AG04450 (cell line): Measurements from ENCODE around the gene SOWAHB. TPM values are rescaled to one million over a fixed set of nuclear protein-coding genes. Genes with fewer than 3 reads are reported as not detected.

Experiments used
- CTCF ChIA-PET: fragments of 300-600, 350-600 bp; formaldehyde crosslinking; extraction: SDS; loops from one replicate; lab custom pipeline; 2022; ENCODE audit warnings: antibody characterized with exemption, inconsistent platforms; lab: Charles Lee
- POLR2A ChIA-PET: fragments of 350-600 bp; formaldehyde crosslinking; extraction: SDS; loops from one replicate; lab custom pipeline; 2021; ENCODE audit warnings: antibody characterized with exemption, inconsistent platforms; lab: Yijun Ruan, JAX
- DNase-seq: peaks from one replicate; pipeline ENCODE4 v3.0.0-alpha.2; 2011; ENCODE audit warnings: low read depth, low spot score
- H3K27ac ChIP-seq: one replicate; pipeline ENCODE4 v1.5.1; 2012; ENCODE audit warnings: low read depth, low read length, control low read depth
- H3K27me3 ChIP-seq: one replicate; pipeline ENCODE4 v1.6.0; 2012; ENCODE audit warnings: low read length; ENCODE audit not compliant: control insufficient read depth, insufficient read depth
- H3K4me3 ChIP-seq: 2 replicates; pipeline ENCODE4 v1.5.1; 2011; ENCODE audit warnings: mild to moderate bottlenecking, low read depth, low read length, control low read depth
- H3K9me3 ChIP-seq: 2 replicates; pipeline ENCODE4 v1.5.1; 2012; ENCODE audit warnings: low read length; ENCODE audit not compliant: control insufficient read depth, insufficient read depth
- polyA plus RNA-seq: library from polyadenylated mRNA; depleted of rRNA; stranded (reverse); fragments of >200 nt; gene quantifications from 2 replicates; pipeline ENCODE4 v1.2.3, GENCODE V29; 2011
- TF ChIP-seq, protein P1 (sequence below): IDR thresholded peaks from 2 replicates; pipeline ENCODE4 v1.5.1; 2011; ENCODE audit warnings: low read depth, low read length, control low read depth, inconsistent platforms

The SOWAHB gene
- polyA plus RNA-seq, 1 experiment: not detected

- DNase-seq: no peak
- H3K27me3 ChIP-seq: peaks cover 44% of the 10 kb centered on the region
- TF ChIP-seq, protein P1, sequence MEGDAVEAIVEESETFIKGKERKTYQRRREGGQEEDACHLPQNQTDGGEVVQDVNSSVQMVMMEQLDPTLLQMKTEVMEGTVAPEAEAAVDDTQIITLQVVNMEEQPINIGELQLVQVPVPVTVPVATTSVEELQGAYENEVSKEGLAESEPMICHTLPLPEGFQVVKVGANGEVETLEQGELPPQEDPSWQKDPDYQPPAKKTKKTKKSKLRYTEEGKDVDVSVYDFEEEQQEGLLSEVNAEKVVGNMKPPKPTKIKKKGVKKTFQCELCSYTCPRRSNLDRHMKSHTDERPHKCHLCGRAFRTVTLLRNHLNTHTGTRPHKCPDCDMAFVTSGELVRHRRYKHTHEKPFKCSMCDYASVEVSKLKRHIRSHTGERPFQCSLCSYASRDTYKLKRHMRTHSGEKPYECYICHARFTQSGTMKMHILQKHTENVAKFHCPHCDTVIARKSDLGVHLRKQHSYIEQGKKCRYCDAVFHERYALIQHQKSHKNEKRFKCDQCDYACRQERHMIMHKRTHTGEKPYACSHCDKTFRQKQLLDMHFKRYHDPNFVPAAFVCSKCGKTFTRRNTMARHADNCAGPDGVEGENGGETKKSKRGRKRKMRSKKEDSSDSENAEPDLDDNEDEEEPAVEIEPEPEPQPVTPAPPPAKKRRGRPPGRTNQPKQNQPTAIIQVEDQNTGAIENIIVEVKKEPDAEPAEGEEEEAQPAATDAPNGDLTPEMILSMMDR: no peak
- no peak overlapping the region for H3K27ac ChIP-seq
- no peaks in the 10 kb centered on the region; the same call in 1 of the 2 replicates for H3K9me3 ChIP-seq
- ChIA-PET POLR2A (no interaction called here), CTCF (no interaction called here)
- H3K4me3 ChIP-seq: no peak overlapping the region
Measured at GRCh38 chr4:76896048-76896447, 1.9 kb downstream of the SOWAHB start.

DNA sequence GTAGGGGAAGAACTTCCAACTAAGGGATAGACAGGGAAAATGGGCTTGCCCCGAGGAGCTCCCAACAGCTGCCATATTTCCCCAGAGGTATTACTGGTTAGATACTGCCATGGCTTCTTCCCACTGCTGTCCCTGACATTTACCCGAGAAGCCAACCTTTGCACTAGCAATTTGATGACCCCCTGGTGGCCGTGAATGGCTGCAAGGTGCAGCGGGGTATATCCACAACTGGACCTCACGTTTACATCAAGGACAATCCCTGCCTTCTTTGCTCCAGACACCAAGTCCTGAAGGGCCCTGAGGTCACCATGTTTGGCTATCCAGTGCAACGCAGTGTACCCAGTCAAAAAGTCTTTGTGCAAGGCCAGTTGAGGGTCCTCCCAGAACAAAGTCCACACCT, 2.3 kb downstream of the SOWAHB start:
- ChIA-PET CTCF (no interaction called here), POLR2A (no interaction called here)
- Histone ChIP-seq H3K4me3 (no peak overlapping the region), H3K9me3 (no peaks in the 10 kb centered on the region; the same call in 1 of the 2 replicates), H3K27ac (no peak overlapping the region), H3K27me3 (peaks cover 44% of the 10 kb centered on the region)
- TF ChIP-seq, protein P1: no peak; the same call in 1 of the 2 replicates
- no peak for DNase-seq

DNA sequence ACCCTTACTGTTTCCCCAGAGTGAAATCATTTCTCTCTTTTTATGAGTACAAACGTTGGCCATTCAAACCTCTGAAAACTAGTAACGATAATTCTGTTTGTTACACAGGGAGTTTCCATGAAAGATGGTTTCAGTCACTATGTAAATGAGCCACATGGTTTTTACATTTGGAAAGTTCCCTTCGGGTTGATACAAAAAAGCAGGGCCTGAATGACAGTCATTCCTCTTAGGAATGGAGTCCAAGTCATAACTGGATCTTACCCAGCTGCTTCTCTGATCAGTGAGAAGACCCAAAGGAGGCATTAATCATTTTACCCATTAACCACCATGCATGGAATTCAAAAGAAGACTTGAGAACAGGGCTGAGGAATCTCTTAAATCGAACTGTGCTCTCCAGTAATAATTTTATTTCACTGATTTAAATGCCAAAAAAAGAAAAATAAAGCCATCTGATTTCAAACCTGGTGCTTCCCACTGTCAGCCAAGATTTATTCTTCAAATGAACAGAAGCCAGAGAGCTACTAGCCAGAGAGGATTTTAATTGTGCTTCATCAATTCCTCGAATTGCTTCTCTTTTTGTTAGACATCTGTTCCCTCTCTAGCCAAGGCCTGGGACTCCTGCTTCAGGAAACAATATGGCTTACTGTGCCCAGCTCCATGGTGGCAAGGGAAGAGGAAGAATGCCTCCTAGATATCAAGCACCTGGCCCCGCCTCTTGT, 3.2 kb downstream of the SOWAHB start:
- H3K27me3 ChIP-seq: peaks cover 40% of the 10 kb centered on the region
- TF ChIP-seq, protein P1: no peak
- H3K4me3 ChIP-seq: no peak overlapping the region
- DNase-seq: no peak
- ChIA-PET POLR2A (no interaction called here), CTCF (no interaction called here)
- no peak overlapping the region for H3K27ac ChIP-seq
- H3K9me3 ChIP-seq: no peaks in the 10 kb centered on the region; the same call in 1 of the 2 replicates

GRCh38 chr4:76892601-76893000, 5.3 kb downstream of the SOWAHB start:
- POLR2A ChIA-PET: no interaction called here
- TF ChIP-seq, protein P1: no peak
- peaks cover 29% of the 10 kb centered on the region for H3K27me3 ChIP-seq
- no peak overlapping the region for H3K27ac ChIP-seq
- no peaks in the 10 kb centered on the region; the same call in 1 of the 2 replicates for H3K9me3 ChIP-seq
- H3K4me3 ChIP-seq: no peak overlapping the region
- CTCF ChIA-PET: no interaction called here
- no peak for DNase-seq

DNA sequence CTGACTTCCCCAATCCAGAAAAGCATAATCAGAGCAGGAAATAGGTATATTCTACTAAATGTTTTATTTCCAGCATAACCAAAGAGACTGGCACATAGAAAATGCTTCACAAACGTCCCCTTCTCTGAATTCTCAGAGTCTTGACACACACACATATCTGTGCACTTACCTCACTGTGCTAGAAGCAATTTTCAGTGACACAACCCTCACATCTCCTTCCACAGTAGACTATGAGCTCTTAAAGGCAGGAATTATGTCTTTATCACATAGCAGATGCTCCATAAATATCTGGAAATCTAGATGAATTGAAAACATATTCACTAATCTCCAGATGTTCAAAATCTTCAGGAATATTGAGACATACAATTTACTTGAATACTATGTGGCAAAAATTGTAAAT, 5.9 kb downstream of the SOWAHB start:
- no peak for DNase-seq
- no peaks in the 10 kb centered on the region; the same call in 1 of the 2 replicates for H3K9me3 ChIP-seq
- no peak overlapping the region for H3K27ac ChIP-seq
- ChIA-PET POLR2A (no interaction called here), CTCF (interaction anchor here (1.0 kb wide), 1 partner anchor 14 kb away, joined by 3 read pairs; no protein-coding TSS in a partner anchor)
- no peak overlapping the region for H3K4me3 ChIP-seq
- H3K27me3 ChIP-seq: peaks cover 26% of the 10 kb centered on the region
- TF ChIP-seq, protein P1: no peak
